Measurements from ENCODE around the gene ABR. TPM values are rescaled to one million over a fixed set of nuclear protein-coding genes. Genes with fewer than 3 reads are reported as not detected.

The ABR gene
- total and polyA plus RNA-seq, 4 donors, result 2.7 to 12.9 (median 6.8) TPM

GRCh38 chr17:967122-967521 lies 212.7 kb downstream of the ABR start:
- Histone ChIP-seq H3K4me1 (ENCODE audit: control insufficient read depth in 4 of 4, insufficient read depth in 4 of 4, low read length in 3 of 4) (no peaks in the 10 kb centered on the region), H3K9me3 (ENCODE audit: control insufficient read depth in 4 of 4, low read length in 3 of 4) (no peaks in the 10 kb centered on the region), H3K27ac (ENCODE audit: low read depth in 1 of 2, low read length in 2 of 2) (no peak overlapping the region), H3K36me3 (ENCODE audit: control insufficient read depth in 4 of 4, insufficient read depth in 3 of 4, low read depth in 1 of 4, low read length in 3 of 4) (no peaks in the 10 kb centered on the region), H3K27me3 (ENCODE audit: control insufficient read depth in 4 of 4, insufficient read depth in 4 of 4, low read length in 3 of 4) (no peaks in the 10 kb centered on the region), H3K9ac (ENCODE audit: low read depth in 1 of 2, low read length in 2 of 2) (no peak overlapping the region), H3K4me3 (ENCODE audit: low read depth in 1 of 3, low read length in 3 of 3) (no peak overlapping the region)
- no peak for DNase-seq (ENCODE audit: low spot score)
- WGBS, result 90% methylated on average over 9 of the region's 9 CpGs
- TF ChIP-seq JUND (IDR thresholded peaks at IDR 0.05) (no peak), EGR1 (IDR thresholded peaks at IDR 0.05; ENCODE audit: low read depth in 2 of 2) (no peak), ZBTB33 (IDR thresholded peaks at IDR 0.05) (no peak), ATF3 (IDR thresholded peaks at IDR 0.05) (no peak), FOXA1 (IDR thresholded peaks at IDR 0.05) (no peak), RAD21 (IDR thresholded peaks at IDR 0.05) (no peak), FOXA2 (IDR thresholded peaks at IDR 0.05) (no peak), NR2F2 (IDR thresholded peaks at IDR 0.05) (no peak), GABPA (IDR thresholded peaks at IDR 0.05 in 1 of 2, conservative IDR thresholded peaks at IDR 0.05 in 1 of 2) (no peak), TAF1 (conservative IDR thresholded peaks at IDR 0.05) (no peak), YY1 (IDR thresholded peaks at IDR 0.05) (no peak), HNF4G (IDR thresholded peaks at IDR 0.05) (no peak), MAX (IDR thresholded peaks at IDR 0.05) (no peak)

GRCh38 chr17:965311-965989 lies 214.3 kb downstream of the ABR start:
- DNase-seq (ENCODE audit: low spot score), result no peak
- no peaks in the 10 kb centered on the region for H3K9me3 ChIP-seq (ENCODE audit: control insufficient read depth in 4 of 4, low read length in 3 of 4)
- no peaks in the 10 kb centered on the region for H3K4me1 ChIP-seq (ENCODE audit: control insufficient read depth in 4 of 4, insufficient read depth in 4 of 4, low read length in 3 of 4)
- TF ChIP-seq HNF4A (conservative IDR thresholded peaks at IDR 0.05), result no peak
- TF ChIP-seq HNF4G (IDR thresholded peaks at IDR 0.05), result no peak
- TF ChIP-seq REST (IDR thresholded peaks at IDR 0.05), result no peak
- TF ChIP-seq RXRA (IDR thresholded peaks at IDR 0.05), result no peak
- TF ChIP-seq NR2F2 (IDR thresholded peaks at IDR 0.05), result no peak
- no peak for TF ChIP-seq ZBTB33 (IDR thresholded peaks at IDR 0.05)
- no peak for TF ChIP-seq FOXA1 (IDR thresholded peaks at IDR 0.05)
- TF ChIP-seq JUND (IDR thresholded peaks at IDR 0.05), result no peak
- no peak for TF ChIP-seq SP1 (IDR thresholded peaks at IDR 0.05)
- no peak for TF ChIP-seq CTCF (IDR thresholded peaks at IDR 0.05; ENCODE audit: low read depth, low read length, missing input control)
- no peak for TF ChIP-seq GABPA (IDR thresholded peaks at IDR 0.05 in 1 of 2, conservative IDR thresholded peaks at IDR 0.05 in 1 of 2)
- H3K4me3 ChIP-seq (ENCODE audit: low read depth in 1 of 3, low read length in 3 of 3), result no peak overlapping the region
- H3K36me3 ChIP-seq (ENCODE audit: control insufficient read depth in 4 of 4, insufficient read depth in 3 of 4, low read depth in 1 of 4, low read length in 3 of 4), result no peaks in the 10 kb centered on the region
- no peaks in the 10 kb centered on the region for H3K27me3 ChIP-seq (ENCODE audit: control insufficient read depth in 4 of 4, insufficient read depth in 4 of 4, low read length in 3 of 4)
- H3K27ac ChIP-seq (ENCODE audit: low read depth in 1 of 2, low read length in 2 of 2), result no peak overlapping the region
- H3K9ac ChIP-seq (ENCODE audit: low read depth in 1 of 2, low read length in 2 of 2), result no peak overlapping the region
- 76% methylated on average over 12 of the region's 12 CpGs for WGBS

Data from liver (tissue), 9 donors.